Mammary epithelial cell (primary cell): ENCODE measurements around the gene STK11.

ENCODE experiments used
- EZH2 ChIP-seq: IDR thresholded peaks from 2 replicates; pipeline ENCODE4 v1.6.1; 2012; ENCODE audit warnings: low read length, inconsistent platforms, borderline replicate concordance
- TF ChIP-seq, protein P1 (sequence below), 2 donors: IDR thresholded peaks in 1 of 2; conservative IDR thresholded peaks in 1 of 2; 2 replicates each; pipeline ENCODE4 v1.5.1; 2011 to 2012; ENCODE audit warnings: inconsistent platforms in 2 of 2, low read length in 2 of 2, mild to moderate bottlenecking in 2 of 2, control low read depth in 1 of 2, low read depth in 1 of 2; ENCODE audit not compliant: insufficient read depth in 1 of 2; ENCODE audit errors: extremely low read depth in 1 of 2

DNA sequence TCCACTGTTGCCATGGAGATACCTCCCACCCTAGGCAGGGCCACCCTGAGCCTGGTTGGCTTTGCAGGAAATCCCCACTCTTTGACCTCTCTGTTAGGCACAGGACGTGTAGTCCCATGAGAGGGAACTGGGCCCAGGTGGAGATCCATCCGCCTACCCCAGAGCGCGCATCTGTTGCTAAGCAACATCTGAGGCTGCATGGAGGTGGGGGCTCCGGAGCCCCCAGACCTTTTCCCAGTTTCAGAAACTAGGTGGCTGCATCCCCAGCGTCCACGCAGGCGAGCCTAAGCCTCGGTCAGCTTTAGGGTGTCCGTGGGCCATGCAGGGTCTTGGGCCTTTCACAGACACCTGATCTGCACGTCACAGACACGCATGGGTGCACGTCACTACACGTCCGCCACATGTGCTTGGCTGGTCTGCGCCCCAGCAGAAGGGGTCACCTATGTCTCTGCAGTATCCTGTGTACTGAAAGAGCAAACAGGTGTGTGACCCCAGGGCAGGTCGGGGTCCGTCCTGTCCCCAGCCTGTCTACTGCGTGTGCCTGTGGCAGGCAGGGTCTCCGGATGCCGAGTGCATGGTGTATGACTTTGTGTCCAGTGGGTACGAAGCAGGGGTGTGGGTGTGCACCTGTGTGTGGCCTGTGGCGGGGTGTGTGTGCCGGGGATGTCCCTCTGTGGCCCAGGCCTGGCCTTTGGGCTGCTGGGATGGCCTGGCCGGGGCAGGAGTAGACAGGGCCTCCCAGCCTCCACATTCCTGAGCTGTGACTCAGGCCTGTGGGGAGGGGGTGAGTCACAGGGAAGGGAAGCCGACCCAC is 59.4 kb downstream of the STK11 start:
- TF ChIP-seq, protein P1, sequence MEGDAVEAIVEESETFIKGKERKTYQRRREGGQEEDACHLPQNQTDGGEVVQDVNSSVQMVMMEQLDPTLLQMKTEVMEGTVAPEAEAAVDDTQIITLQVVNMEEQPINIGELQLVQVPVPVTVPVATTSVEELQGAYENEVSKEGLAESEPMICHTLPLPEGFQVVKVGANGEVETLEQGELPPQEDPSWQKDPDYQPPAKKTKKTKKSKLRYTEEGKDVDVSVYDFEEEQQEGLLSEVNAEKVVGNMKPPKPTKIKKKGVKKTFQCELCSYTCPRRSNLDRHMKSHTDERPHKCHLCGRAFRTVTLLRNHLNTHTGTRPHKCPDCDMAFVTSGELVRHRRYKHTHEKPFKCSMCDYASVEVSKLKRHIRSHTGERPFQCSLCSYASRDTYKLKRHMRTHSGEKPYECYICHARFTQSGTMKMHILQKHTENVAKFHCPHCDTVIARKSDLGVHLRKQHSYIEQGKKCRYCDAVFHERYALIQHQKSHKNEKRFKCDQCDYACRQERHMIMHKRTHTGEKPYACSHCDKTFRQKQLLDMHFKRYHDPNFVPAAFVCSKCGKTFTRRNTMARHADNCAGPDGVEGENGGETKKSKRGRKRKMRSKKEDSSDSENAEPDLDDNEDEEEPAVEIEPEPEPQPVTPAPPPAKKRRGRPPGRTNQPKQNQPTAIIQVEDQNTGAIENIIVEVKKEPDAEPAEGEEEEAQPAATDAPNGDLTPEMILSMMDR (conservative IDR thresholded peaks at IDR 0.05 in 1 of 2, IDR thresholded peaks at IDR 0.05 in 1 of 2; ENCODE audit: extremely low read depth in 1 of 2, insufficient read depth in 1 of 2, low read depth in 1 of 2, low read length in 2 of 2) = no peak
- no peak for TF ChIP-seq EZH2
